GM23338 (cell line): ENCODE results near the gene PRKCD. TPM values are rescaled to one million over a fixed set of nuclear protein-coding genes. Genes with fewer than 3 reads are reported as not detected.

ENCODE experiments used
- ATAC-seq: fragments of 200-7000 bp; cut with Tn5 transposase; 3 replicates; pipeline ENCODE4 v1.9.1; 2020
- DNase-seq: peaks from one replicate; pipeline ENCODE4 v3.0.0-alpha.2; 2015; ENCODE audit warnings: low spot score
- H2AFZ ChIP-seq: fragments of 200-600 bp; sonication (generic); 2 replicates; pipeline ENCODE4 v1.8.0; 2016; ENCODE audit warnings: antibody characterized with exemption, mild to moderate bottlenecking, moderate library complexity
- H3F3A ChIP-seq: fragments of 200-600 bp; sonication (generic); replicated peaks from 2 replicates; pipeline ENCODE4 v1.8.0; 2017; ENCODE audit warnings: antibody characterized with exemption, mixed run types, low read depth
- H3K27ac ChIP-seq: fragments of 200-600 bp; sonication (generic); 2 replicates; pipeline ENCODE4 v1.6.1; 2016; ENCODE audit warnings: low read depth
- H3K27me3 ChIP-seq: fragments of 200-600 bp; sonication (generic); 2 replicates; pipeline ENCODE4 v1.8.0; 2016; ENCODE audit warnings: mild to moderate bottlenecking, mixed run types, moderate library complexity; ENCODE audit not compliant: insufficient read depth
- H3K36me3 ChIP-seq: fragments of 200-600 bp; sonication (generic); 2 replicates; pipeline ENCODE4 v1.8.0; 2016; ENCODE audit warnings: mild to moderate bottlenecking; ENCODE audit not compliant: insufficient read depth
- H3K4me1 ChIP-seq: fragments of 200-600 bp; sonication (generic); 2 replicates; pipeline ENCODE4 v1.8.0; 2016; ENCODE audit warnings: mild to moderate bottlenecking, moderate library complexity; ENCODE audit not compliant: insufficient read depth
- H3K4me2 ChIP-seq: fragments of 200-600 bp; sonication (generic); 2 replicates; pipeline ENCODE4 v1.7.1; 2017; ENCODE audit warnings: mixed run types
- H3K4me3 ChIP-seq: fragments of 200-600 bp; sonication (generic); 2 replicates; pipeline ENCODE4 v1.6.1; 2016; ENCODE audit warnings: mixed run types
- H3K79me2 ChIP-seq: fragments of 200-600 bp; sonication (generic); replicated peaks from 2 replicates; pipeline ENCODE4 v1.8.0; 2017; ENCODE audit warnings: mild to moderate bottlenecking; ENCODE audit not compliant: insufficient read depth
- H3K9me2 ChIP-seq: fragments of 200-600 bp; sonication (generic); 2 replicates; pipeline ENCODE4 v1.8.0; 2017; ENCODE audit not compliant: insufficient read depth
- H4K20me1 ChIP-seq: fragments of 200-600 bp; sonication (generic); replicated peaks from 2 replicates; pipeline ENCODE4 v1.8.0; 2017; ENCODE audit warnings: mild to moderate bottlenecking; ENCODE audit not compliant: insufficient read depth
- H3K27ac Mint-ChIP-seq: 2 replicates; pipeline ENCODE4 v1.8.0; 2020; ENCODE audit warnings: inconsistent platforms, mild to moderate bottlenecking, moderate library complexity, mixed read lengths
- H3K27me3 Mint-ChIP-seq: 3 replicates; pipeline ENCODE4 v1.8.0; 2022; ENCODE audit warnings: low read depth, mild to moderate bottlenecking, moderate library complexity, mixed read lengths, inconsistent platforms; ENCODE audit not compliant: insufficient read depth, poor library complexity
- H3K36me3 Mint-ChIP-seq: 3 replicates; pipeline ENCODE4 v1.8.0; 2021; ENCODE audit warnings: low read depth, mild to moderate bottlenecking, inconsistent platforms, moderate library complexity, mixed read lengths
- H3K4me1 Mint-ChIP-seq: 3 replicates; pipeline ENCODE4 v1.8.0; 2020; ENCODE audit warnings: mild to moderate bottlenecking, inconsistent platforms, mixed read lengths
- H3K4me3 Mint-ChIP-seq: 3 replicates; pipeline ENCODE4 v1.8.0; 2021; ENCODE audit warnings: moderate library complexity, mild to moderate bottlenecking, inconsistent platforms, mixed read lengths
- H3K9me3 Mint-ChIP-seq: 3 replicates; pipeline ENCODE4 v1.8.0; 2020; ENCODE audit warnings: moderate library complexity, mild to moderate bottlenecking, inconsistent platforms, mixed read lengths
- CREB1 ChIP-seq: fragments of 250-450 bp; sonication (Bioruptor Pico); IDR thresholded peaks from 2 replicates; pipeline ENCODE4 v1.5.0; 2020; ENCODE audit warnings: low read depth, mild to moderate bottlenecking, moderate library complexity
- ETS1 ChIP-seq: IDR thresholded peaks from 2 replicates; pipeline ENCODE4 v1.6.1; 2016; ENCODE audit warnings: antibody characterized with exemption
- EZH2 ChIP-seq: fragments of 200-600 bp; sonication (generic); IDR thresholded peaks from one replicate; pipeline ENCODE4 v1.8.0; 2017; ENCODE audit warnings: antibody characterized with exemption, mild to moderate bottlenecking, low read depth; ENCODE audit not compliant: unreplicated experiment
- EZH2phosphoT487 ChIP-seq: fragments of 200-600 bp; sonication (generic); IDR thresholded peaks from one replicate; pipeline ENCODE4 v1.8.1; 2018; ENCODE audit warnings: antibody characterized with exemption; ENCODE audit not compliant: unreplicated experiment
- JUNB ChIP-seq: IDR thresholded peaks from one replicate; pipeline ENCODE4 v1.6.1; 2016; ENCODE audit warnings: antibody characterized with exemption; ENCODE audit not compliant: unreplicated experiment
- NANOG ChIP-seq: IDR thresholded peaks from 2 replicates; pipeline ENCODE4 v1.6.1; 2016; ENCODE audit warnings: antibody characterized with exemption, borderline replicate concordance
- POLR2AphosphoS5 ChIP-seq: IDR thresholded peaks from 2 replicates; pipeline ENCODE4 v1.6.1; 2016; ENCODE audit warnings: antibody characterized with exemption, low read depth
- STAT1 ChIP-seq: IDR thresholded peaks from one replicate; pipeline ENCODE4 v1.6.1; 2016; ENCODE audit warnings: antibody characterized with exemption; ENCODE audit not compliant: unreplicated experiment
- ZNF114 ChIP-seq: fragments of 250-450 bp; sonication (Bioruptor Pico); IDR thresholded peaks from 2 replicates; pipeline ENCODE4 v1.5.0; 2020; ENCODE audit warnings: mild to moderate bottlenecking, moderate library complexity
- ZNF331 ChIP-seq: fragments of 250-450 bp; sonication (Bioruptor Pico); IDR thresholded peaks from 2 replicates; pipeline ENCODE4 v1.5.0; 2020; ENCODE audit warnings: low read depth, mild to moderate bottlenecking, moderate library complexity
- polyA plus RNA-seq: library from polyadenylated mRNA; unstranded; fragments of >200 nt; fragmentation: Nextera tagmentation; extraction: Ambion mirVana; gene quantifications from 2 replicates; pipeline ENCODE4 v1.2.1, GENCODE V29; 2016
- total RNA-seq: library from RNA; depleted of rRNA; stranded (reverse); fragments of >200 nt; shearing (Covaris generic); gene quantifications from 2 replicates; pipeline ENCODE4 v1.2.3, GENCODE V29; 2014
- TF ChIP-seq, protein P1 (sequence below), 2 experiments: fragments of 200-600 bp in 1 of 2; sonication (generic) in 1 of 2; conservative IDR thresholded peaks; 2 replicates each; pipeline versions ENCODE4 v1.5.1 to v1.6.1; 2016 to 2017; ENCODE audit warnings: antibody characterized with exemption in 2 of 2, low read depth in 2 of 2, mild to moderate bottlenecking in 2 of 2, moderate library complexity in 1 of 2
- TF ChIP-seq, protein P2 (sequence below): fragments of 250-450 bp; sonication (Bioruptor Pico); IDR thresholded peaks from 2 replicates; pipeline ENCODE4 v1.5.0; 2020; ENCODE audit warnings: mild to moderate bottlenecking, moderate library complexity
- TF ChIP-seq, protein P3 (sequence below): IDR thresholded peaks from one replicate; pipeline ENCODE4 v1.6.1; 2018; ENCODE audit warnings: antibody characterized with exemption; ENCODE audit not compliant: unreplicated experiment

The PRKCD gene
- total and polyA plus RNA-seq, 2 experiments from 2014 or later, result 11.3 to 11.8 TPM

GRCh38 chr3:53167418-53168174 lies 6.6 kb downstream of the PRKCD start:
- no peaks in the 10 kb centered on the region; the same call in 2 of the 3 replicates for H3K9me3 Mint-ChIP-seq
- Histone ChIP-seq H3K9me2 (no peaks in the 10 kb centered on the region), H4K20me1 (peaks cover 7% of the 10 kb centered on the region), H3F3A (no peaks in the 10 kb centered on the region), H3K36me3 (no peaks in the 10 kb centered on the region), H3K27ac (no peak overlapping the region), H2AFZ (no peak overlapping the region), H3K79me2 (peaks cover 9% of the 10 kb centered on the region; the same call in 1 of the 2 replicates), H3K27me3 (no peaks in the 10 kb centered on the region), H3K4me1 (peaks cover 18% of the 10 kb centered on the region), H3K4me3 (no peak overlapping the region), H3K4me2 (no peak overlapping the region)
- H3K36me3 Mint-ChIP-seq, result no peaks in the 10 kb centered on the region; the same call in 2 of the 3 replicates
- peaks cover 12% of the 10 kb centered on the region for H3K27me3 Mint-ChIP-seq
- no peak overlapping the region for H3K4me3 Mint-ChIP-seq
- no peak overlapping the region for H3K27ac Mint-ChIP-seq
- TF ChIP-seq STAT1, result no peak
- TF ChIP-seq CREB1 (CRISPR knock-in tag), result no peak
- TF ChIP-seq, protein P1, sequence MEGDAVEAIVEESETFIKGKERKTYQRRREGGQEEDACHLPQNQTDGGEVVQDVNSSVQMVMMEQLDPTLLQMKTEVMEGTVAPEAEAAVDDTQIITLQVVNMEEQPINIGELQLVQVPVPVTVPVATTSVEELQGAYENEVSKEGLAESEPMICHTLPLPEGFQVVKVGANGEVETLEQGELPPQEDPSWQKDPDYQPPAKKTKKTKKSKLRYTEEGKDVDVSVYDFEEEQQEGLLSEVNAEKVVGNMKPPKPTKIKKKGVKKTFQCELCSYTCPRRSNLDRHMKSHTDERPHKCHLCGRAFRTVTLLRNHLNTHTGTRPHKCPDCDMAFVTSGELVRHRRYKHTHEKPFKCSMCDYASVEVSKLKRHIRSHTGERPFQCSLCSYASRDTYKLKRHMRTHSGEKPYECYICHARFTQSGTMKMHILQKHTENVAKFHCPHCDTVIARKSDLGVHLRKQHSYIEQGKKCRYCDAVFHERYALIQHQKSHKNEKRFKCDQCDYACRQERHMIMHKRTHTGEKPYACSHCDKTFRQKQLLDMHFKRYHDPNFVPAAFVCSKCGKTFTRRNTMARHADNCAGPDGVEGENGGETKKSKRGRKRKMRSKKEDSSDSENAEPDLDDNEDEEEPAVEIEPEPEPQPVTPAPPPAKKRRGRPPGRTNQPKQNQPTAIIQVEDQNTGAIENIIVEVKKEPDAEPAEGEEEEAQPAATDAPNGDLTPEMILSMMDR (conservative IDR thresholded peaks at IDR 0.05; ENCODE audit: low read depth in 2 of 2), result no peak
- no peak for TF ChIP-seq EZH2
- TF ChIP-seq, protein P2, sequence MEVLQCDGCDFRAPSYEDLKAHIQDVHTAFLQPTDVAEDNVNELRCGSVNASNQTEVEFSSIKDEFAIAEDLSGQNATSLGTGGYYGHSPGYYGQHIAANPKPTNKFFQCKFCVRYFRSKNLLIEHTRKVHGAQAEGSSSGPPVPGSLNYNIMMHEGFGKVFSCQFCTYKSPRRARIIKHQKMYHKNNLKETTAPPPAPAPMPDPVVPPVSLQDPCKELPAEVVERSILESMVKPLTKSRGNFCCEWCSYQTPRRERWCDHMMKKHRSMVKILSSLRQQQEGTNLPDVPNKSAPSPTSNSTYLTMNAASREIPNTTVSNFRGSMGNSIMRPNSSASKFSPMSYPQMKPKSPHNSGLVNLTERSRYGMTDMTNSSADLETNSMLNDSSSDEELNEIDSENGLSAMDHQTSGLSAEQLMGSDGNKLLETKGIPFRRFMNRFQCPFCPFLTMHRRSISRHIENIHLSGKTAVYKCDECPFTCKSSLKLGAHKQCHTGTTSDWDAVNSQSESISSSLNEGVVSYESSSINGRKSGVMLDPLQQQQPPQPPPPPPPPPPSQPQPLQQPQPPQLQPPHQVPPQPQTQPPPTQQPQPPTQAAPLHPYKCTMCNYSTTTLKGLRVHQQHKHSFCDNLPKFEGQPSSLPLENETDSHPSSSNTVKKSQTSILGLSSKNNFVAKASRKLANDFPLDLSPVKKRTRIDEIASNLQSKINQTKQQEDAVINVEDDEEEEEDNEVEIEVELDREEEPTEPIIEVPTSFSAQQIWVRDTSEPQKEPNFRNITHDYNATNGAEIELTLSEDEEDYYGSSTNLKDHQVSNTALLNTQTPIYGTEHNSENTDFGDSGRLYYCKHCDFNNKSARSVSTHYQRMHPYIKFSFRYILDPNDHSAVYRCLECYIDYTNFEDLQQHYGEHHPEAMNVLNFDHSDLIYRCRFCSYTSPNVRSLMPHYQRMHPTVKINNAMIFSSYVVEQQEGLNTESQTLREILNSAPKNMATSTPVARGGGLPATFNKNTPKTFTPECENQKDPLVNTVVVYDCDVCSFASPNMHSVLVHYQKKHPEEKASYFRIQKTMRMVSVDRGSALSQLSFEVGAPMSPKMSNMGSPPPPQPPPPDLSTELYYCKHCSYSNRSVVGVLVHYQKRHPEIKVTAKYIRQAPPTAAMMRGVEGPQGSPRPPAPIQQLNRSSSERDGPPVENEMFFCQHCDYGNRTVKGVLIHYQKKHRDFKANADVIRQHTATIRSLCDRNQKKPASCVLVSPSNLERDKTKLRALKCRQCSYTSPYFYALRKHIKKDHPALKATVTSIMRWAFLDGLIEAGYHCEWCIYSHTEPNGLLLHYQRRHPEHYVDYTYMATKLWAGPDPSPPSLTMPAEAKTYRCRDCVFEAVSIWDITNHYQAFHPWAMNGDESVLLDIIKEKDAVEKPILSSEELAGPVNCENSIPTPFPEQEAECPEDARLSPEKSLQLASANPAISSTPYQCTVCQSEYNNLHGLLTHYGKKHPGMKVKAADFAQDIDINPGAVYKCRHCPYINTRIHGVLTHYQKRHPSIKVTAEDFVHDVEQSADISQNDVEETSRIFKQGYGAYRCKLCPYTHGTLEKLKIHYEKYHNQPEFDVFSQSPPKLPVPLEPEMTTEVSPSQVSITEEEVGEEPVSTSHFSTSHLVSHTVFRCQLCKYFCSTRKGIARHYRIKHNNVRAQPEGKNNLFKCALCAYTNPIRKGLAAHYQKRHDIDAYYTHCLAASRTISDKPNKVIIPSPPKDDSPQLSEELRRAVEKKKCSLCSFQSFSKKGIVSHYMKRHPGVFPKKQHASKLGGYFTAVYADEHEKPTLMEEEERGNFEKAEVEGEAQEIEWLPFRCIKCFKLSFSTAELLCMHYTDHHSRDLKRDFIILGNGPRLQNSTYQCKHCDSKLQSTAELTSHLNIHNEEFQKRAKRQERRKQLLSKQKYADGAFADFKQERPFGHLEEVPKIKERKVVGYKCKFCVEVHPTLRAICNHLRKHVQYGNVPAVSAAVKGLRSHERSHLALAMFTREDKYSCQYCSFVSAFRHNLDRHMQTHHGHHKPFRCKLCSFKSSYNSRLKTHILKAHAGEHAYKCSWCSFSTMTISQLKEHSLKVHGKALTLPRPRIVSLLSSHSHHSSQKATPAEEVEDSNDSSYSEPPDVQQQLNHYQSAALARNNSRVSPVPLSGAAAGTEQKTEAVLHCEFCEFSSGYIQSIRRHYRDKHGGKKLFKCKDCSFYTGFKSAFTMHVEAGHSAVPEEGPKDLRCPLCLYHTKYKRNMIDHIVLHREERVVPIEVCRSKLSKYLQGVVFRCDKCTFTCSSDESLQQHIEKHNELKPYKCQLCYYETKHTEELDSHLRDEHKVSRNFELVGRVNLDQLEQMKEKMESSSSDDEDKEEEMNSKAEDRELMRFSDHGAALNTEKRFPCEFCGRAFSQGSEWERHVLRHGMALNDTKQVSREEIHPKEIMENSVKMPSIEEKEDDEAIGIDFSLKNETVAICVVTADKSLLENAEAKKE (CRISPR knock-in tag), result no peak
- no peak for TF ChIP-seq ZNF331 (CRISPR knock-in tag)
- no peak for TF ChIP-seq ZNF114 (CRISPR knock-in tag)
- TF ChIP-seq NANOG, result no peak
- TF ChIP-seq, protein P3, sequence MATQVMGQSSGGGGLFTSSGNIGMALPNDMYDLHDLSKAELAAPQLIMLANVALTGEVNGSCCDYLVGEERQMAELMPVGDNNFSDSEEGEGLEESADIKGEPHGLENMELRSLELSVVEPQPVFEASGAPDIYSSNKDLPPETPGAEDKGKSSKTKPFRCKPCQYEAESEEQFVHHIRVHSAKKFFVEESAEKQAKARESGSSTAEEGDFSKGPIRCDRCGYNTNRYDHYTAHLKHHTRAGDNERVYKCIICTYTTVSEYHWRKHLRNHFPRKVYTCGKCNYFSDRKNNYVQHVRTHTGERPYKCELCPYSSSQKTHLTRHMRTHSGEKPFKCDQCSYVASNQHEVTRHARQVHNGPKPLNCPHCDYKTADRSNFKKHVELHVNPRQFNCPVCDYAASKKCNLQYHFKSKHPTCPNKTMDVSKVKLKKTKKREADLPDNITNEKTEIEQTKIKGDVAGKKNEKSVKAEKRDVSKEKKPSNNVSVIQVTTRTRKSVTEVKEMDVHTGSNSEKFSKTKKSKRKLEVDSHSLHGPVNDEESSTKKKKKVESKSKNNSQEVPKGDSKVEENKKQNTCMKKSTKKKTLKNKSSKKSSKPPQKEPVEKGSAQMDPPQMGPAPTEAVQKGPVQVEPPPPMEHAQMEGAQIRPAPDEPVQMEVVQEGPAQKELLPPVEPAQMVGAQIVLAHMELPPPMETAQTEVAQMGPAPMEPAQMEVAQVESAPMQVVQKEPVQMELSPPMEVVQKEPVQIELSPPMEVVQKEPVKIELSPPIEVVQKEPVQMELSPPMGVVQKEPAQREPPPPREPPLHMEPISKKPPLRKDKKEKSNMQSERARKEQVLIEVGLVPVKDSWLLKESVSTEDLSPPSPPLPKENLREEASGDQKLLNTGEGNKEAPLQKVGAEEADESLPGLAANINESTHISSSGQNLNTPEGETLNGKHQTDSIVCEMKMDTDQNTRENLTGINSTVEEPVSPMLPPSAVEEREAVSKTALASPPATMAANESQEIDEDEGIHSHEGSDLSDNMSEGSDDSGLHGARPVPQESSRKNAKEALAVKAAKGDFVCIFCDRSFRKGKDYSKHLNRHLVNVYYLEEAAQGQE, result no peak
- no peak for TF ChIP-seq EZH2phosphoT487
- no peak for TF ChIP-seq JUNB
- no peak for TF ChIP-seq ETS1
- TF ChIP-seq POLR2AphosphoS5, result no peak
- no peak for ATAC-seq
- DNase-seq, result no peak
- H3K4me1 Mint-ChIP-seq, result peaks cover 55% of the 10 kb centered on the region
